DMS153 treated with DMSO at 0.1 percent for 48 hours (cell line): ENCODE data around the gene NFYC.

Experiments
- DNase-seq: peaks from one replicate; lab custom pipeline; 2025; ENCODE audit not compliant: unreplicated experiment; lab: John Stamatoyannopoulos, UW

NFYC gene

GRCh38 chr1:40794974-40795715 lies 103.6 kb downstream of the NFYC start:
- DNase-seq: no peak

GRCh38 chr1:40795811-40796586 lies 104.5 kb downstream of the NFYC start:
- no peak for DNase-seq

GRCh38 chr1:40796939-40797667 lies 105.6 kb downstream of the NFYC start:
- no peak for DNase-seq

- no peak for DNase-seq
Measured at GRCh38 chr1:40797668-40798010, 106.1 kb downstream of the NFYC start.

GRCh38 chr1:40798366-40799281 lies 107.1 kb downstream of the NFYC start:
- no peak for DNase-seq

- DNase-seq: no peak
Measured at GRCh38 chr1:40799351-40799867, 107.9 kb downstream of the NFYC start.

GRCh38 chr1:40801742-40802077 lies 110.2 kb downstream of the NFYC start:
- DNase-seq: no peak

GRCh38 chr1:40802078-40802741 lies 110.7 kb downstream of the NFYC start:
- peak; percentile 83 for DNase-seq

GRCh38 chr1:40802742-40803113 lies 111.2 kb downstream of the NFYC start:
- no peak for DNase-seq

- no peak for DNase-seq
Measured at GRCh38 chr1:40803447-40803846, 111.9 kb downstream of the NFYC start.

- DNase-seq: no peak
Measured at GRCh38 chr1:40803902-40804301, 112.4 kb downstream of the NFYC start.

GRCh38 chr1:40806240-40806639 lies 114.7 kb downstream of the NFYC start:
- no peak for DNase-seq

- DNase-seq: no peak
Measured at GRCh38 chr1:40806731-40807695, 115.5 kb downstream of the NFYC start.

GRCh38 chr1:40808002-40808401 lies 116.5 kb downstream of the NFYC start:
- no peak for DNase-seq

GRCh38 chr1:40808444-40808843 lies 116.9 kb downstream of the NFYC start:
- DNase-seq: no peak

- no peak for DNase-seq
Measured at GRCh38 chr1:40808909-40809308, 117.4 kb downstream of the NFYC start.

GRCh38 chr1:40810927-40811326 lies 119.4 kb downstream of the NFYC start:
- no peak for DNase-seq

- no peak for DNase-seq
Measured at GRCh38 chr1:40815420-40815819, 123.9 kb downstream of the NFYC start.

GRCh38 chr1:40817791-40818263 lies 126.3 kb downstream of the NFYC start:
- DNase-seq: no peak
